Neuronal stem cell (in vitro differentiated cells): ENCODE data around the gene CNPY4.
A peak's percentile ranks its signal among the peaks of the same experiment; 100 is the strongest.

Experiments used
- DNase-seq: peaks from one replicate; pipeline ENCODE4 v3.0.0-alpha.2; 2013; ENCODE audit warnings: low spot score
- H2AFZ ChIP-seq: one replicate; pipeline ENCODE4 v1.6.1; 2013; ENCODE audit warnings: mild to moderate bottlenecking, low read length, inconsistent platforms
- H2AK5ac ChIP-seq: 2 replicates; pipeline ENCODE4 v1.6.1; 2013; ENCODE audit warnings: low read depth, mild to moderate bottlenecking, inconsistent platforms, low read length, moderate library complexity, mixed read lengths
- H2BK120ac ChIP-seq: 2 replicates; pipeline ENCODE4 v1.6.1; 2013; ENCODE audit warnings: low read depth, mild to moderate bottlenecking, inconsistent platforms, low read length, moderate library complexity, mixed read lengths
- H2BK12ac ChIP-seq: one replicate; pipeline ENCODE4 v1.6.1; 2013; ENCODE audit warnings: low read length, inconsistent platforms
- H2BK15ac ChIP-seq: 2 replicates; pipeline ENCODE4 v1.6.1; 2013; ENCODE audit warnings: mild to moderate bottlenecking, low read length, inconsistent platforms, mixed read lengths
- H2BK5ac ChIP-seq: one replicate; pipeline ENCODE4 v1.6.1; 2013; ENCODE audit warnings: inconsistent platforms, mild to moderate bottlenecking, low read length, moderate library complexity
- H3K14ac ChIP-seq: one replicate; pipeline ENCODE4 v1.6.1; 2013; ENCODE audit warnings: low read length, inconsistent platforms
- H3K18ac ChIP-seq: 2 replicates; pipeline ENCODE4 v1.6.1; 2013; ENCODE audit warnings: low read length, inconsistent platforms
- H3K23ac ChIP-seq: 2 replicates; pipeline ENCODE4 v1.6.1; 2013; ENCODE audit warnings: low read depth, mild to moderate bottlenecking, mixed read lengths, low read length, inconsistent platforms; ENCODE audit not compliant: poor library complexity
- H3K27ac ChIP-seq: replicated peaks from 3 replicates; pipeline ENCODE4 v1.5.1; 2013; ENCODE audit warnings: low read length, inconsistent platforms
- H3K27me3 ChIP-seq, 3 experiments: 2 replicates each; pipeline ENCODE4 v1.6.1; 2013; ENCODE audit warnings: low read length in 3 of 3, mild to moderate bottlenecking in 2 of 3, inconsistent platforms in 1 of 3, low read depth in 1 of 3, mixed read lengths in 1 of 3, moderate library complexity in 1 of 3; ENCODE audit not compliant: control insufficient read depth in 3 of 3, insufficient read depth in 3 of 3
- H3K36me3 ChIP-seq, 2 donors: replicated peaks in 1 of 2; 2 replicates each; pipeline ENCODE4 v1.6.1; 2013; ENCODE audit warnings: low read length in 2 of 2; ENCODE audit not compliant: control insufficient read depth in 2 of 2, insufficient read depth in 2 of 2
- H3K4ac ChIP-seq: 2 replicates; pipeline ENCODE4 v1.6.1; 2013; ENCODE audit warnings: inconsistent platforms, mild to moderate bottlenecking, low read length, moderate library complexity
- H3K4me1 ChIP-seq, 2 donors: 1 replicate in 1 of 2; 2 replicates in 1 of 2; pipeline ENCODE4 v1.6.1; 2013; ENCODE audit warnings: low read length in 2 of 2, low read depth in 1 of 2; ENCODE audit not compliant: control insufficient read depth in 2 of 2, insufficient read depth in 1 of 2
- H3K4me2 ChIP-seq: one replicate; pipeline ENCODE4 v1.6.1; 2013; ENCODE audit warnings: mild to moderate bottlenecking, low read length, inconsistent platforms; ENCODE audit not compliant: insufficient read depth, poor library complexity, severe bottlenecking
- H3K4me3 ChIP-seq, 2 donors: 2 replicates each; pipeline ENCODE4 v1.5.1; 2013; ENCODE audit warnings: low read length in 2 of 2, mild to moderate bottlenecking in 2 of 2, inconsistent platforms in 1 of 2, moderate library complexity in 1 of 2
- H3K79me1 ChIP-seq: one replicate; pipeline ENCODE4 v1.6.1; 2013; ENCODE audit warnings: low read depth, mild to moderate bottlenecking, inconsistent platforms, low read length, moderate library complexity
- H3K9ac ChIP-seq: one replicate; pipeline ENCODE4 v1.6.1; 2013; ENCODE audit warnings: mild to moderate bottlenecking, low read depth, low read length, inconsistent platforms; ENCODE audit not compliant: poor library complexity
- H3K9me3 ChIP-seq, 2 donors: replicated peaks in 1 of 2; 2 replicates each; pipeline versions ENCODE3 to v1.6.1; 2013; ENCODE audit warnings: low read length in 2 of 2, mild to moderate bottlenecking in 2 of 2, inconsistent platforms in 1 of 2, low read depth in 1 of 2, mixed read lengths in 1 of 2, moderate library complexity in 1 of 2; ENCODE audit not compliant: control insufficient read depth in 2 of 2, insufficient read depth in 1 of 2
- H4K8ac ChIP-seq: one replicate; pipeline ENCODE4 v1.6.1; 2013; ENCODE audit warnings: low read depth, mild to moderate bottlenecking, inconsistent platforms, low read length, moderate library complexity
- H4K91ac ChIP-seq: one replicate; pipeline ENCODE4 v1.6.1; 2013; ENCODE audit warnings: low read length, low read depth, mild to moderate bottlenecking, inconsistent platforms; ENCODE audit not compliant: poor library complexity
- WGBS, 2 donors: extraction: QIAGEN DNeasy Blood & Tissue Kit; methylation state at CpG; one replicate each; pipeline ENCODE4 v1.1.7; 2013; ENCODE audit warnings: missing lambda C conversion rate in 2 of 2, mixed read lengths in 1 of 2; ENCODE audit not compliant: insufficient read length in 2 of 2, insufficient replicate concordance in 1 of 2; ENCODE audit errors: extremely low coverage in 2 of 2; 5-methylcytosine and 5-hydroxymethylcytosine counted together

CNPY4 gene

DNA sequence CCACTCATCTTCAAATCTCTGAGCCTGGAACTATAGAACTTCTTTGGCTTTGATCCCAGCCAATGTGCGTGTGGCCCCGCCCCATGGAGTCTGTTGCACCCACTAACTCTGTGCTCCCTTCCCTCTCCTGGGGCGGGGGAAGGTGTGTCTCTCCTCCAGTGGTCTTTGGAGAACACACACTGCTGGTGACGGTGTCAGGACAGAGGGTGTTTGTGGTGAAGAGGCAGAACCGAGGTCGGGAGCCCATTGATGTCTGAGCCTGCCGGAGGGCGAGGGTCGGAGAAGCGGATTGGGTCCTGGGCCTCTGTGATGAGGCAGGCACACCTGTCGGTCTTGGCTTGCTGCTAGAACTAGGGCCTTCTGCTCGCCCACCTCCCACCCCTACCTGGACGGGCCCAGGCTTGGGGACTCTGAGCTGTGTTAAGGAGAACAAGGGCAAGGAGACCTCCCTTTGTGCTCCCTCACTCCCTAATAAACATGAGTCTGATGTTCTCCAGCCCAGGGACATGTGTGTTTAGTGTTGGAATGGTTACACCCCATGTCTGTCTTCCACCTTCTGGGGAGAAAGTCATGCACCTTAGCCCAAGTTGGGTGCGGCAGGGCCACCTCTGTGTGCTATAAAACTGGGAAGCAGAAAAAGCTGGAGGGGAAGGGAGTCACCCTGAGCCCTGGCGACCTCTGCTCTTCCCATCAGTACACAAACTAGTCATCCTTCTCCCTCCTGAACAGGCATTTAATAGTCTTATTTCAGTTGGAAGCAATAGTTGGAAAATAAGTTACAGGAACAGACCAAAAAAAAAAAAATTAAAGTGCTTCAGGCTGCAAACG lies 34.5 kb downstream of the CNPY4 start:
- H3K23ac ChIP-seq = no peak overlapping the region
- H3K4ac ChIP-seq = no peak overlapping the region
- no peak overlapping the region for H4K91ac ChIP-seq
- no peak overlapping the region for H3K18ac ChIP-seq
- H4K8ac ChIP-seq = no peak overlapping the region
- H3K14ac ChIP-seq = no peak overlapping the region
- peaks cover 7% of the 10 kb centered on the region for H3K79me1 ChIP-seq
- H2AFZ ChIP-seq = no peak overlapping the region
- H3K9ac ChIP-seq = no peak overlapping the region
- DNase-seq = no peak
- H3K4me2 ChIP-seq = no peak overlapping the region
- no peak overlapping the region for H3K4me3 ChIP-seq
- H2BK120ac ChIP-seq = no peak overlapping the region
- H3K4me1 ChIP-seq = peaks cover 5 to 15% of the 10 kb centered on the region in 2 donors
- no peak overlapping the region for H2BK5ac ChIP-seq
- H3K27me3 ChIP-seq = no peaks in the 10 kb centered on the region
- H2BK12ac ChIP-seq = no peak overlapping the region
- peaks cover 24 to 66% of the 10 kb centered on the region in 2 donors for H3K36me3 ChIP-seq
- no peak overlapping the region for H2BK15ac ChIP-seq
- WGBS, 2 donors = no CpG with 5 or more reads among the region's 16 CpGs
- no peak overlapping the region for H2AK5ac ChIP-seq
- no peak overlapping the region for H3K27ac ChIP-seq
- no peaks in the 10 kb centered on the region for H3K9me3 ChIP-seq

DNA sequence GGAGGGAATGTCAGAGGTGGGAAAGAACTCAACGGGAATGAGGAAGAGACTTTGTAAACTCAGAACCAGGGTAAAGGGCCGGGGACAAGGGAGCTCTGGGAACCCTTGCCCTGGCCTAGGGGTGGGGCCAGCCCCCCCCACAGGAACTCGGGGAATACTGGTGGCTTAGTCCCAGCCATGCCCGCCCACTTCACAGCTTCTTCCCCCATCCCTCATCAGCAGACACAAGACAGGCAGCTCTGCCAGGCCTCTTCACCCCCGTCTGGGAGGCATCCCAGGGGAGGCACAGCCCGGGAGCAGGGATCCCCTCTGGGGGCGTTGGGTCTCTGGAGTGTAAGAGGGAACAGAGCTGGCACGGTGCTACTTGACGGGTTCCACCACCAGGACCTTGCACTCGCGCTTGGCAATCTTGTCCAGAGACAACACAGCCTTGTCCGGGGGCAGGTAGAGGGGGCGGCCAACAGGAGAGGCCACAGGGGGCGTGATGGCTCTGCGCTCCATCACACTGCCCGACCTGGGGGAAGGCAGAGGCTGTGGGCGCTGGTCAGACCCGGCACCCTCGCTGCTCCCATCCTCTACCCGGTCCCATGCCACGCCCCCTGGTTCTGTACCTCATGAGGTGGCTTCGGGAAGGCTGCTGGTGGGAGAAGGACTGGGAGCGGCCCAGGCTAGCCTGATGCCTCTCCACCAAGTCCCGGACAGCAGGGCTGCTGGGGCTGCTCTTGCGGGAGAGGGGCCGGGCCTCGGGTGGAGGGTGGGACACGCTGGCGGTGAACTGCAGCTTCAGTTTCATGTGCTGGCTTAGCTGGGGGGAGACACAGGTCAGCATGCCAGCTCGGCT lies 35.4 kb downstream of the CNPY4 start:
- H3K14ac ChIP-seq = no peak overlapping the region
- H3K27ac ChIP-seq = no peak overlapping the region
- H2BK5ac ChIP-seq = no peak overlapping the region
- H3K9ac ChIP-seq = no peak overlapping the region
- no peak overlapping the region for H3K18ac ChIP-seq
- no peak overlapping the region for H2AK5ac ChIP-seq
- H2BK12ac ChIP-seq = no peak overlapping the region
- peaks cover 24 to 66% of the 10 kb centered on the region in 2 donors for H3K36me3 ChIP-seq
- H2AFZ ChIP-seq = no peak overlapping the region
- no peak overlapping the region for H3K4me2 ChIP-seq
- H3K9me3 ChIP-seq = no peaks in the 10 kb centered on the region
- peaks cover 5 to 12% of the 10 kb centered on the region in 2 donors for H3K4me1 ChIP-seq
- H4K91ac ChIP-seq = no peak overlapping the region
- peaks cover 5% of the 10 kb centered on the region for H3K79me1 ChIP-seq
- peak overlapping the region; percentile 48 for H3K23ac ChIP-seq
- H3K4ac ChIP-seq = no peak overlapping the region
- H3K27me3 ChIP-seq = no peaks in the 10 kb centered on the region
- no peak for DNase-seq
- H2BK120ac ChIP-seq = no peak overlapping the region
- H4K8ac ChIP-seq = no peak overlapping the region
- no peak overlapping the region for H2BK15ac ChIP-seq
- H3K4me3 ChIP-seq = peak overlapping the region in 1 of 2 donors; percentile 53
- WGBS, 2 donors = no CpG with 5 or more reads among the region's 30 CpGs

DNA sequence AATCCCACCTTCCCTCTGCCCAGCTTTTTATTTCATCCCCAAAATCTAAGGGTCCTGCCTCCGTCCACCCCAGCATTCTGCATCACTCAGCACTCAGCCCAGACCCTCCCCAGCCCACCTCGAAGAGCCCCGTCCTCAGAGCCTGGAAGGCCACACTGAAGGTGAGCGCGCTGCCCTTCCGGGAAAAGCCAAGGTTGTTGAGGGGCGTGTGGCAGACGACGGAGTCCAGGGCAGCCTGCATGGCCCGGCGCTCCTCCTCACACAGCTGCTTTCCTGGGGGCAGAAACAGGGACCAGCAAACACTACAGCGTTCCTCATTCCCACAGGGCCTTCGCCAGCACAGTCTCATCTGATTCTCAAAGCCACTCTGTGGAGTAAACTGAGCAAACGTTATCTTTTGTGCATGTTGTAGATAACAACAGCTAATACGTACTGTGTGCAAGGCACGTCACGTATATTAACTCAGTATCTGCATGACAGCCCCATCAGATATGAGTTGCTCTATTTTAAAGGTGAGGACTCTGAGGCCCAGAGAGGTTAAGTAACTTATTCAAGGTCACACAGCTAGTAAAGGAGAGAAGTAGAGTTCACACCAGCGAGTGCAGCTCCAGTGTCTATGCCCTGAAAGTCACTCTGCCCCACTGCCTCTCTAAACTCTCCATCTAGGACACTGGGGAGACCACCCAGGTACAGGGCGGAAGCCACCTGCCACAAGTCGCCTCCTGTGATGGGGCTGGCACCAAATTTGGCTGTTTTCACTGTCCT lies 36.3 kb downstream of the CNPY4 start:
- H3K4ac ChIP-seq = no peak overlapping the region
- peaks cover 5% of the 10 kb centered on the region for H3K79me1 ChIP-seq
- no peak overlapping the region for H2AFZ ChIP-seq
- H3K27ac ChIP-seq = no peak overlapping the region
- no peak overlapping the region for H2AK5ac ChIP-seq
- no peak overlapping the region for H3K4me2 ChIP-seq
- no CpG with 5 or more reads among the region's 20 CpGs for WGBS, 2 donors
- H2BK12ac ChIP-seq = no peak overlapping the region
- H4K8ac ChIP-seq = no peak overlapping the region
- no peak overlapping the region for H2BK120ac ChIP-seq
- no peak overlapping the region for H3K23ac ChIP-seq
- no peak for DNase-seq
- H3K18ac ChIP-seq = no peak overlapping the region
- H3K14ac ChIP-seq = no peak overlapping the region
- H3K4me3 ChIP-seq = no peak overlapping the region
- H3K9me3 ChIP-seq = no peaks in the 10 kb centered on the region
- no peak overlapping the region for H4K91ac ChIP-seq
- H2BK5ac ChIP-seq = no peak overlapping the region
- peaks cover 5 to 11% of the 10 kb centered on the region in 2 donors for H3K4me1 ChIP-seq
- peaks cover 24 to 61% of the 10 kb centered on the region in 2 donors for H3K36me3 ChIP-seq
- H3K27me3 ChIP-seq = no peaks in the 10 kb centered on the region
- no peak overlapping the region for H3K9ac ChIP-seq
- no peak overlapping the region for H2BK15ac ChIP-seq
